ENCODE data around the gene ORM2.
"Not testable (repeated sequence)": the region's sequence is repeated elsewhere in the genome, so short reads cannot be mapped to it uniquely, and the experiment has no call there.

ORM2 gene

GRCh38 chr9:114329625-114330022, at the start of gene ORM2:
Gene ORM2, plus strand, starts transcription at chr9:114329869. Its CDS starts 36 bp downstream, at chr9:114329905.
- DNase-seq (ENCODE audit: low read depth in 1 of 2, low spot score in 1 of 2), result not testable (repeated sequence)

- DNase-seq (ENCODE audit: low read depth in 1 of 2, low spot score in 1 of 2), result no peak
Measured at GRCh38 chr9:114280636-114281472, 48.8 kb upstream of the ORM2 start.

- no peak for DNase-seq (ENCODE audit: low read depth in 1 of 2, low spot score in 1 of 2)
Measured at GRCh38 chr9:114281473-114282103, 48.1 kb upstream of the ORM2 start.

GRCh38 chr9:114282104-114282485, 47.6 kb upstream of the ORM2 start:
- DNase-seq (ENCODE audit: low read depth in 1 of 2, low spot score in 1 of 2), result no peak

- no peak for DNase-seq (ENCODE audit: low read depth in 1 of 2, low spot score in 1 of 2)
Measured at GRCh38 chr9:114282507-114282906, 47.2 kb upstream of the ORM2 start.

GRCh38 chr9:114282926-114283325, 46.7 kb upstream of the ORM2 start:
- DNase-seq (ENCODE audit: low read depth in 1 of 2, low spot score in 1 of 2), result no peak

- no peak for DNase-seq (ENCODE audit: low read depth in 1 of 2, low spot score in 1 of 2)
Measured at GRCh38 chr9:114283551-114284111, 46.0 kb upstream of the ORM2 start.

- DNase-seq (ENCODE audit: low read depth in 1 of 2, low spot score in 1 of 2), result no peak
Measured at GRCh38 chr9:114284316-114285060, 45.2 kb upstream of the ORM2 start.

GRCh38 chr9:114285166-114285867, 44.4 kb upstream of the ORM2 start:
- no peak for DNase-seq (ENCODE audit: low read depth in 1 of 2, low spot score in 1 of 2)

GRCh38 chr9:114286146-114286679, 43.5 kb upstream of the ORM2 start:
- no peak for DNase-seq (ENCODE audit: low read depth in 1 of 2, low spot score in 1 of 2)

GRCh38 chr9:114287001-114287762, 42.5 kb upstream of the ORM2 start:
- no peak for DNase-seq (ENCODE audit: low read depth in 1 of 2, low spot score in 1 of 2)

GRCh38 chr9:114287763-114288192, 41.9 kb upstream of the ORM2 start:
- DNase-seq (ENCODE audit: low read depth in 1 of 2, low spot score in 1 of 2), result no peak

GRCh38 chr9:114288193-114289091, 41.2 kb upstream of the ORM2 start:
- no peak for DNase-seq (ENCODE audit: low read depth in 1 of 2, low spot score in 1 of 2)

- DNase-seq (ENCODE audit: low read depth in 1 of 2, low spot score in 1 of 2), result no peak
Measured at GRCh38 chr9:114289106-114289505, 40.6 kb upstream of the ORM2 start.

GRCh38 chr9:114289571-114290481, 39.8 kb upstream of the ORM2 start:
- no peak for DNase-seq (ENCODE audit: low read depth in 1 of 2, low spot score in 1 of 2)

- DNase-seq (ENCODE audit: low read depth in 1 of 2, low spot score in 1 of 2), result no peak
Measured at GRCh38 chr9:114290561-114290986, 39.1 kb upstream of the ORM2 start.

- DNase-seq (ENCODE audit: low read depth in 1 of 2, low spot score in 1 of 2), result peak; percentile 57 to 64
Measured at GRCh38 chr9:114291064-114291474, 38.6 kb upstream of the ORM2 start.
